ENCODE measurements around the gene TOM1L2.

- TF ChIP-seq TARDBP (IDR thresholded peaks at IDR 0.05) (no peak), L3MBTL2 (conservative IDR thresholded peaks at IDR 0.05) (no peak), SP1 (IDR thresholded peaks at IDR 0.05) (no peak), BHLHE40 (IDR thresholded peaks at IDR 0.05; ENCODE audit: borderline replicate concordance) (no peak), CTBP1 (IDR thresholded peaks at IDR 0.05; ENCODE audit: borderline replicate concordance) (no peak), ELF4 (IDR thresholded peaks at IDR 0.05) (no peak), HDGF (IDR thresholded peaks at IDR 0.05; ENCODE audit: borderline replicate concordance) (no peak), SUZ12 (IDR thresholded peaks at IDR 0.05) (no peak), ZNF384 (IDR thresholded peaks at IDR 0.05) (no peak), PKNOX1 (IDR thresholded peaks at IDR 0.05) (no peak)
Measured at GRCh38 chr17:17837966-17838962, 133.9 kb downstream of the TOM1L2 start.
